Spleen (tissue), 11 donors: ENCODE measurements around the gene EXOC4. TPM values are rescaled to one million over a fixed set of nuclear protein-coding genes. Genes with fewer than 3 reads are reported as not detected.

Experiments
- DNase-seq: peaks from one replicate; pipeline ENCODE4 v3.0.0-alpha.2; 2020
- H3K27ac ChIP-seq, 8 donors: fragments of 200-600 bp; sonication (generic) in 7 of 8; 1 replicate in 4 of 8; 2 replicates in 4 of 8; pipeline versions ENCODE4 v1.5.0 to v1.8.0; 2016 to 2021; ENCODE audit warnings: inconsistent platforms in 4 of 8, mild to moderate bottlenecking in 4 of 8, moderate library complexity in 1 of 8
- H3K27me3 ChIP-seq, 7 donors: fragments of 200-600 bp; sonication (generic) in 6 of 7; replicated peaks in 1 of 7; 1 replicate in 4 of 7; 2 replicates in 3 of 7; pipeline versions ENCODE4 v1.5.0 to v1.8.0; 2016 to 2021; ENCODE audit warnings: inconsistent platforms in 3 of 7, mild to moderate bottlenecking in 1 of 7
- H3K36me3 ChIP-seq, 6 donors: fragments of 200-600 bp; sonication (generic) in 5 of 6; 1 replicate in 4 of 6; 2 replicates in 2 of 6; pipeline versions ENCODE4 v1.5.0 to v1.8.0; 2016 to 2021; ENCODE audit warnings: inconsistent platforms in 2 of 6
- H3K4me1 ChIP-seq, 6 donors: fragments of 200-600 bp; sonication (generic) in 5 of 6; 1 replicate in 3 of 6; 2 replicates in 3 of 6; pipeline versions ENCODE4 v1.5.0 to v1.8.0; 2016 to 2021; ENCODE audit warnings: inconsistent platforms in 3 of 6
- H3K4me3 ChIP-seq, 8 donors: fragments of 200-600 bp; sonication (generic) in 7 of 8; 1 replicate in 4 of 8; 2 replicates in 4 of 8; pipeline versions ENCODE4 v1.5.0 to v1.8.0; 2016 to 2021; ENCODE audit warnings: inconsistent platforms in 4 of 8, mild to moderate bottlenecking in 4 of 8, moderate library complexity in 2 of 8
- H3K9me3 ChIP-seq, 8 donors: fragments of 200-600 bp; sonication (generic) in 7 of 8; 1 replicate in 4 of 8; 2 replicates in 4 of 8; pipeline versions ENCODE4 v1.5.0 to v1.8.0; 2016 to 2021; ENCODE audit warnings: inconsistent platforms in 4 of 8
- POLR2A ChIP-seq, 3 donors: fragments of 450-650 bp; IDR thresholded peaks; one replicate each; pipeline ENCODE4 v1.5.1; 2017; ENCODE audit warnings: antibody characterized with exemption in 3 of 3, mild to moderate bottlenecking in 1 of 3
- POLR2AphosphoS5 ChIP-seq, 3 donors: sonication (generic); formaldehyde crosslinking; IDR thresholded peaks; one replicate each; pipeline ENCODE4 v1.5.1; 2017; ENCODE audit warnings: antibody characterized with exemption in 3 of 3
- WGBS, 5 donors: extraction: QIAGEN DNeasy Blood & Tissue Kit in 3 of 5; methylation state at CpG; one replicate each; pipeline versions ENCODE4 v1.1.5 to v1.1.7; 2013 to 2018; 5-methylcytosine and 5-hydroxymethylcytosine counted together
- intact Hi-C: fragments of 100-400 bp; cut with DNase I; formaldehyde crosslinking; loops from one replicate; pipeline ENCODE4 v1.15.0; 2023; ENCODE audit warnings: low total_unique reads
- polyA plus RNA-seq, 3 donors: library from polyadenylated mRNA; stranded (reverse); fragments of 200-250 nt; gene quantifications; one replicate each; pipeline ENCODE4 v1.2.1, GENCODE V29; 2013
- total RNA-seq, 7 donors: library from RNA; depleted of rRNA in 3 of 7; stranded (reverse); fragments of >200 nt in 3 of 7; fragmentation: NEBNext Ultra II Directional in 4 of 7; extraction: Animal tissue kit (Norgen Biotek cat#: 25700) in 4 of 7; gene quantifications; one replicate each; pipeline versions ENCODE4 v1.1.0 to v1.2.1, GENCODE V29; 2016 to 2021
- TF ChIP-seq, protein P1 (sequence below), 11 experiments: fragments of 200-600 bp in 7 of 11; fragments of 450-650 bp in 4 of 11; sonication (generic) in 4 of 11; IDR thresholded peaks in 8 of 11; conservative IDR thresholded peaks in 3 of 11; 1 replicate in 7 of 11; 2 replicates in 4 of 11; pipeline versions ENCODE4 v1.4.0 to v1.8.0; 2016 to 2021; ENCODE audit warnings: antibody characterized with exemption in 11 of 11, inconsistent platforms in 4 of 11, mild to moderate bottlenecking in 1 of 11
- donor health status: healthy with polysubstance abuse.
- donor health status: DM: no; HTN: no; CAD: no; lungs with moderate emphysema.
- donor health status: DM: no; HTN: no; CAD: no.
- donor health status: Bipolar disorder and iron deficiency.
- donor health status: healthy.
- donor health status: DM: no; HTN: no; CAD: no.
- donor health status: DM: yes; HTN: yes; CAD: no.

The EXOC4 gene
- total and polyA plus RNA-seq, 10 donors: 14.1 to 138 (median 102) TPM

DNA sequence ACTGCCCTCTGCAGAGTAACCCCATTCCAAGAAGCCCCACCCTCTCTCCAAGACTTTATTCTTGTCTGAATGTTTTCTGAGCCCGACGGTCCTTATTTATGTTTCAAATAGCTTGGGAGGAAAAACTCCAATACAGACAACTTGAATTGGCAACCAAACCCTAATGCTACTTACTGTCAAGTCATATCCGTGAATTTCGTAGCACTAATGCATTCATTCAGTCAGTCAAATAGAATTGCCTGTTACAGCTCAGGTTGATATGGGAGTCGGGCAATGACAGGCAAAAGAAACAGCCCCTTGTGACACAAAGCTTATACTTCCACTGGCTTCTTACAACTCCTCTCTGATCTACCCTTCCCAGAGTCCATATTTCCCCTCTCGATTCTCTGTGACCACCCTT is 815.8 kb downstream of the EXOC4 start:
- Histone ChIP-seq H3K36me3 (peaks cover 0 to 30% (median 0%) of the 10 kb centered on the region in 6 donors), H3K27ac (no peak overlapping the region), H3K9me3 (no peaks in the 10 kb centered on the region), H3K4me3 (no peak overlapping the region), H3K27me3 (no peaks in the 10 kb centered on the region), H3K4me1 (no peaks in the 10 kb centered on the region)
- TF ChIP-seq POLR2AphosphoS5 (IDR thresholded peaks at IDR 0.05): no peak
- TF ChIP-seq, protein P1, sequence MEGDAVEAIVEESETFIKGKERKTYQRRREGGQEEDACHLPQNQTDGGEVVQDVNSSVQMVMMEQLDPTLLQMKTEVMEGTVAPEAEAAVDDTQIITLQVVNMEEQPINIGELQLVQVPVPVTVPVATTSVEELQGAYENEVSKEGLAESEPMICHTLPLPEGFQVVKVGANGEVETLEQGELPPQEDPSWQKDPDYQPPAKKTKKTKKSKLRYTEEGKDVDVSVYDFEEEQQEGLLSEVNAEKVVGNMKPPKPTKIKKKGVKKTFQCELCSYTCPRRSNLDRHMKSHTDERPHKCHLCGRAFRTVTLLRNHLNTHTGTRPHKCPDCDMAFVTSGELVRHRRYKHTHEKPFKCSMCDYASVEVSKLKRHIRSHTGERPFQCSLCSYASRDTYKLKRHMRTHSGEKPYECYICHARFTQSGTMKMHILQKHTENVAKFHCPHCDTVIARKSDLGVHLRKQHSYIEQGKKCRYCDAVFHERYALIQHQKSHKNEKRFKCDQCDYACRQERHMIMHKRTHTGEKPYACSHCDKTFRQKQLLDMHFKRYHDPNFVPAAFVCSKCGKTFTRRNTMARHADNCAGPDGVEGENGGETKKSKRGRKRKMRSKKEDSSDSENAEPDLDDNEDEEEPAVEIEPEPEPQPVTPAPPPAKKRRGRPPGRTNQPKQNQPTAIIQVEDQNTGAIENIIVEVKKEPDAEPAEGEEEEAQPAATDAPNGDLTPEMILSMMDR (IDR thresholded peaks at IDR 0.05 in 8 of 11, conservative IDR thresholded peaks at IDR 0.05 in 3 of 11): no peak
- TF ChIP-seq POLR2A (IDR thresholded peaks at IDR 0.05): no peak
- DNase-seq: no peak
- intact Hi-C loops: no loop called here
- WGBS, 5 donors: 93 to 98% (median 95%) methylated on average over 6 of the region's 6 CpGs

DNA sequence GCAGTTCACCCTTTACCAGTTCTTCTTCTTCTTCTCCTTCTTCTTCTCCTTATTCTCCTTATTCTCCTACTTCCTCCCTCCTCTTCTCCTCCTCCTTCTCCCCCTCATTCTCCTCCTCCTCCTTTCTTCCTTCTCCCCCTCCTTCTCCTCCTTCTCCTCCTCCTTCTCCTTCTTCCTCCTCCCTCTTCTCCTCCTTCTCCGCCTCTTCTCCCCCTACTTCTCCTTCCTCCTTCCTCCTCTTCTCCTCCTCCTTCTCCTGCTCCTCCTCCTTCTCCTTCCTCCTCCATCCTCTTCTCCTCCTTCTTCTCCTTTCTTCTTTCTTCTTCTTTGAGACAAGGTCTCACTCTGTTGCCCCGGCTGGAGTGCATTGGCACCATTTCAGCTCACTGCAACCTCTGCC is 816.3 kb downstream of the EXOC4 start:
- intact Hi-C loops: no loop called here
- DNase-seq: no peak
- H3K27ac ChIP-seq: no peak overlapping the region
- no peaks in the 10 kb centered on the region for H3K27me3 ChIP-seq
- TF ChIP-seq POLR2A (IDR thresholded peaks at IDR 0.05): no peak
- no peak for TF ChIP-seq POLR2AphosphoS5 (IDR thresholded peaks at IDR 0.05)
- TF ChIP-seq, protein P1 (IDR thresholded peaks at IDR 0.05 in 8 of 11, conservative IDR thresholded peaks at IDR 0.05 in 3 of 11): no peak
- peaks cover 0 to 1% (median 0%) of the 10 kb centered on the region in 8 donors for H3K9me3 ChIP-seq
- peaks cover 0 to 27% (median 0%) of the 10 kb centered on the region in 6 donors for H3K36me3 ChIP-seq
- H3K4me3 ChIP-seq: no peak overlapping the region
- no peaks in the 10 kb centered on the region for H3K4me1 ChIP-seq
- WGBS, 5 donors: 90 to 98% (median 93%) methylated on average over 2 of the region's 2 CpGs

GRCh38 chr7:134070673-134071072 is 817.8 kb downstream of the EXOC4 start:
- no peak for TF ChIP-seq POLR2A (IDR thresholded peaks at IDR 0.05)
- TF ChIP-seq, protein P1 (IDR thresholded peaks at IDR 0.05 in 8 of 11, conservative IDR thresholded peaks at IDR 0.05 in 3 of 11): no peak
- no peak for TF ChIP-seq POLR2AphosphoS5 (IDR thresholded peaks at IDR 0.05)
- Histone ChIP-seq H3K27ac (no peak overlapping the region), H3K9me3 (peaks cover 0 to 16% (median 0%) of the 10 kb centered on the region in 8 donors), H3K4me3 (no peak overlapping the region), H3K36me3 (peaks cover 0 to 31% (median 0%) of the 10 kb centered on the region in 6 donors), H3K4me1 (no peaks in the 10 kb centered on the region), H3K27me3 (no peaks in the 10 kb centered on the region)
- intact Hi-C loops: no loop called here
- 73 to 89% (median 85%) methylated on average over 3 of the region's 3 CpGs for WGBS, 5 donors
- DNase-seq: no peak

GRCh38 chr7:134071355-134072331 is 818.8 kb downstream of the EXOC4 start:
- Histone ChIP-seq H3K36me3 (peaks cover 0 to 27% (median 0%) of the 10 kb centered on the region in 6 donors), H3K27ac (no peak overlapping the region), H3K4me1 (no peaks in the 10 kb centered on the region), H3K4me3 (no peak overlapping the region), H3K9me3 (peaks cover 0 to 20% (median 0%) of the 10 kb centered on the region in 8 donors), H3K27me3 (no peaks in the 10 kb centered on the region)
- intact Hi-C loops: no loop called here
- no peak for TF ChIP-seq POLR2AphosphoS5 (IDR thresholded peaks at IDR 0.05)
- no peak for TF ChIP-seq POLR2A (IDR thresholded peaks at IDR 0.05)
- TF ChIP-seq, protein P1 (IDR thresholded peaks at IDR 0.05 in 8 of 11, conservative IDR thresholded peaks at IDR 0.05 in 3 of 11): no peak
- DNase-seq: no peak
